Calu3 (cell line): ENCODE measurements around the gene LDLRAD4. TPM values are rescaled to one million over a fixed set of nuclear protein-coding genes. Genes with fewer than 3 reads are reported as not detected.

Experiments
- BruUV-seq: library from RNA; stranded (reverse); fragments of 400-500 nt; replicated peaks from 2 replicates; lab custom pipeline; 2021; lab: Mats Ljungman, UMichigan
- CTCF ChIA-PET: fragments of 300-600 bp; sonication (Branson Sonifier 250); formaldehyde crosslinking; loops from one replicate; lab custom pipeline; 2022; ENCODE audit warnings: antibody characterized with exemption; lab: Charles Lee
- DNase-seq: peaks from one replicate; pipeline ENCODE4 v3.0.0; 2022
- H3K27ac Mint-ChIP-seq: one replicate; pipeline ENCODE4 v1.8.0; 2022; ENCODE audit warnings: mixed read lengths; ENCODE audit not compliant: unreplicated experiment
- H3K27me3 Mint-ChIP-seq: one replicate; pipeline ENCODE4 v1.8.0; 2022; ENCODE audit warnings: mixed read lengths; ENCODE audit not compliant: unreplicated experiment
- H3K36me3 Mint-ChIP-seq: one replicate; pipeline ENCODE4 v1.8.0; 2022; ENCODE audit warnings: mild to moderate bottlenecking, moderate library complexity, mixed read lengths; ENCODE audit not compliant: insufficient read depth, unreplicated experiment
- H3K4me1 Mint-ChIP-seq: one replicate; pipeline ENCODE4 v1.8.0; 2022; ENCODE audit warnings: mild to moderate bottlenecking, low read depth, mixed read lengths; ENCODE audit not compliant: unreplicated experiment
- H3K4me3 Mint-ChIP-seq: one replicate; pipeline ENCODE4 v1.8.0; 2022; ENCODE audit warnings: mild to moderate bottlenecking, low read depth, moderate library complexity, mixed read lengths; ENCODE audit not compliant: unreplicated experiment
- H3K9me3 Mint-ChIP-seq: one replicate; pipeline ENCODE4 v1.8.0; 2022; ENCODE audit warnings: low read depth, mixed read lengths; ENCODE audit not compliant: unreplicated experiment
- intact Hi-C: fragments of 100-400 bp; cut with micrococcal nuclease; formaldehyde crosslinking; loops from one replicate; pipeline ENCODE4 v1.10.0; 2022; ENCODE audit not compliant: unreplicated experiment
- total RNA-seq: library from RNA; stranded (reverse); gene quantifications from 2 replicates; pipeline ENCODE4 v1.2.3, GENCODE V29; 2022
- TF ChIP-seq, protein P1 (sequence below): fragments of 200-600 bp; IDR thresholded peaks from one replicate; pipeline ENCODE4 v1.8.0; 2022; ENCODE audit warnings: antibody characterized with exemption; ENCODE audit not compliant: unreplicated experiment

The LDLRAD4 gene
- total RNA-seq, 1 experiment from 2014 or later = 0.50 TPM

DNA sequence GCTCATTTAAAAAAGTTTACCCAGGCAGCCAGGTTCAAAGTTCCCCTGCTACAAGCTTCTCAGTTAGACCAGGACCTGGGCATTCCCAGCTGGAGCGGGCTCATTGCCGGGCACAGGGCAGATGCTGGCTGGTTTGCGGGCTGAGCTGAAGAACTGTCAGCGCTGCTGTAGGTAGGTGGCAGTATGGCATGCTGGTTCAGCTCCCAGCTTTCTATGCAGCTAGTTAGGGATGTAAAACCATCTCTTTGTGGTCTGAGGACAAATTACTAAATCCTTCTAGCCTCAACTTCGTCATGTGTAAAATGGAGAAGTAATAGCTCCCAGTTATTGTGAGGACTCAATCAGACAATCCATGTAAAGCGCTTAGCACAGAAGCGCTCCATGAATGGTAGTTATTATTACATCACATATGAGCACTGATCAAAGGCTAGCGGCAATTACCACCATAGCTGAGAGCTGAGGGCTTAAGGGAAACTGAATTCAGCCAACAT is 2.4 kb upstream of the LDLRAD4 start:
- Mint-ChIP-seq H3K4me3 (peak overlapping the region; percentile 13), H3K27me3 (peaks cover 88% of the 10 kb centered on the region), H3K27ac (no peak overlapping the region), H3K9me3 (no peaks in the 10 kb centered on the region), H3K36me3 (peaks cover 6% of the 10 kb centered on the region), H3K4me1 (no peaks in the 10 kb centered on the region)
- TF ChIP-seq, protein P1, sequence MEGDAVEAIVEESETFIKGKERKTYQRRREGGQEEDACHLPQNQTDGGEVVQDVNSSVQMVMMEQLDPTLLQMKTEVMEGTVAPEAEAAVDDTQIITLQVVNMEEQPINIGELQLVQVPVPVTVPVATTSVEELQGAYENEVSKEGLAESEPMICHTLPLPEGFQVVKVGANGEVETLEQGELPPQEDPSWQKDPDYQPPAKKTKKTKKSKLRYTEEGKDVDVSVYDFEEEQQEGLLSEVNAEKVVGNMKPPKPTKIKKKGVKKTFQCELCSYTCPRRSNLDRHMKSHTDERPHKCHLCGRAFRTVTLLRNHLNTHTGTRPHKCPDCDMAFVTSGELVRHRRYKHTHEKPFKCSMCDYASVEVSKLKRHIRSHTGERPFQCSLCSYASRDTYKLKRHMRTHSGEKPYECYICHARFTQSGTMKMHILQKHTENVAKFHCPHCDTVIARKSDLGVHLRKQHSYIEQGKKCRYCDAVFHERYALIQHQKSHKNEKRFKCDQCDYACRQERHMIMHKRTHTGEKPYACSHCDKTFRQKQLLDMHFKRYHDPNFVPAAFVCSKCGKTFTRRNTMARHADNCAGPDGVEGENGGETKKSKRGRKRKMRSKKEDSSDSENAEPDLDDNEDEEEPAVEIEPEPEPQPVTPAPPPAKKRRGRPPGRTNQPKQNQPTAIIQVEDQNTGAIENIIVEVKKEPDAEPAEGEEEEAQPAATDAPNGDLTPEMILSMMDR = peak; percentile 58
- CTCF ChIA-PET = interaction anchor here (1.1 to 1.2 kb wide), 2 partner anchors 10 to 315 kb away, joined by 3 to 5 read pairs; no protein-coding TSS in a partner anchor
- peak; percentile 55 for DNase-seq
- no TSS peak for BruUV-seq
- intact Hi-C loops = loop anchor here (2.0 to 10.0 kb wide), 4 partner anchors 59 to 585 kb away; no protein-coding TSS in a partner anchor

DNA sequence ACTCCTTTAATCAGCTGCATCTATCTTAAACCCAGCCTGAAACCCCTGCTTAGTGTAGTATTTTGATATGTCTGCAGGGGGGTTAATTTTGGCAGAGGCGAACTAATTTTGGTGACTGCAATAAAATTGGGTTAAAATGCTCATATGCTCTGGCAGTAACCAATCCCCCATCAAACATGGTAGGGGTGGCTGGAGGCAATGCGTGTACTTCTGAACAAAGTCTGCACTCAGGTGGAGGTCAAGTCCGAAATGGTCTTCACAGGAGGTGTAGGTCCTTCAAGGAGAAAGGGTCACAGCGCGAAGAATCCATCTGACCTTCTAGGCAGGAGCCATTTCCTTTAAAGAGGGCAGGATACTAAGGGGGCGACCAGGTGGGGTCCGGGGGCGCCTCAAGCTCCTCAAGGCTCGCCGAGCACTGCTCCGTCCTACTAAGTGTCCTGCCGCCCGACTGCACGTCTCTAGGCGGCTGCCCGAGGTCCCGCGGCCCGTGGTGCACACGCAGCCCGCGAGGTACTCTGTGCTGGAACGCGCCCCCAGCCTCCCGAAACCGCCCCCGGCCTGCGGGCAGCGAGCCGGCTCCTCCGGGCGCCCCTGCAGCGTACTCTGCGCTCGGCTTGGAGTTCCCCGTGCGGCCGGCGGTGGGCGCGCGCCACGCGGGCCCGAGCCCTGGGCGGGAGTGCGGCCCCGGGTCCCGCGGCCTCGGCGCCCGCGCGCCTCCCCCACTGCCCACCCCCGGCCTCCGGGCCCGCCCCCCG is 1.7 kb upstream of the LDLRAD4 start:
- peaks cover 91% of the 10 kb centered on the region for H3K27me3 Mint-ChIP-seq
- H3K27ac Mint-ChIP-seq = no peak overlapping the region
- DNase-seq = peak; percentile 23
- H3K4me1 Mint-ChIP-seq = no peaks in the 10 kb centered on the region
- H3K36me3 Mint-ChIP-seq = peaks cover 6% of the 10 kb centered on the region
- CTCF ChIA-PET = interaction anchor here (1.2 kb wide), 1 partner anchor 314 kb away, joined by 5 read pairs; no protein-coding TSS in a partner anchor
- no TSS peak for BruUV-seq
- TF ChIP-seq, protein P1 = no peak
- no peaks in the 10 kb centered on the region for H3K9me3 Mint-ChIP-seq
- intact Hi-C loops = loop anchor here (2.0 to 10.0 kb wide), 4 partner anchors 58 to 584 kb away; no protein-coding TSS in a partner anchor
- H3K4me3 Mint-ChIP-seq = peak overlapping the region; percentile 13

DNA sequence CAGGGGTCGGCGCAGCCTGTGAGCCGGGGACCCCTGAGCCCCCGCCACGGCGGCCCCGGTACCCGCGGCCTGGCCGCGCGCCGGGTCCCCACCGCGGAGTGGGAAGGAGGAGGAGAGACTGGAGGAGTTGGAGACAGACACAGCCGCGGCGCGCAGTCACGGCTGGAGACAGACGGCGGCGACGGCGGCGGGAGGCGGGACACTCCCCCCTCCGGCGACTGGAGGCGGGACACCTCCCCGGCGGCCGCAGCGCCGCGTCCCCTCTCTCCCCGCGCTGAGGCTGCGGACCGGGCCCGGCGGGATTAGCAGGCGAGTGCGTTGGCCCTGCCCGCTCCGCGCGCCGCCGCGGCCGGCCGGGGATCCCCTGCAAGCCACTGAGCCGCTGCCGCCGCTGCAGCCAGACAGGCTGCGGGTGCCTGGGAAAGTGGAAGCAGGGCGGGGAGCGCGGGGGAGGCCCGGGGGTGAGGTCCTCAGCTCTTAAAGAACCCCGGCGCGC is 1.0 kb upstream of the LDLRAD4 start:
- peaks cover 91% of the 10 kb centered on the region for H3K27me3 Mint-ChIP-seq
- H3K4me3 Mint-ChIP-seq = peak overlapping the region; percentile 13

DNA sequence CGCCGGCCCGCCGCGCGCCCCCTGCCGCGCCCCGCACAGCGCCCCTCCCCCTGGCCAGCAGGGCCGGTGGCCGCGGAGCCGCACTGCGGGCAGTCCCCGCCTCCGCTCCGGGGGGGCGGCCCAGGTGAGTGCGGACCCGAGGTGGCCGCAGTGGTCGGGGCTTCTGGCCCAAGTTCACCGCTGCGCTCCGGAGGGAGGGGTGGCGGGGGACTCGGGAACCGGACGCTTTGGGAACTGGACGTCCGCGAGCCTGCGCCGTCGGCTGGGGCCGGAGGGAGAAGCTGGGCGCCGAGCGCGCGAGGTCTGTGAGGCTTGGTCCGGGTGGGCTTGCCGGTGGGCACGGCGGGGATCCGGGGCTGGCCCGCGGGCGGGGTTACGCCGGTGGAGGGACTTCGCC is 591 bp upstream of the LDLRAD4 start:
- Mint-ChIP-seq H3K36me3 (peaks cover 6% of the 10 kb centered on the region), H3K27me3 (peaks cover 91% of the 10 kb centered on the region), H3K9me3 (no peaks in the 10 kb centered on the region), H3K4me1 (no peaks in the 10 kb centered on the region), H3K4me3 (peak overlapping the region; percentile 13), H3K27ac (no peak overlapping the region)
- no TSS peak for BruUV-seq
- intact Hi-C loops = loop anchor here (2.0 to 10.0 kb wide), 4 partner anchors 57 to 583 kb away; no protein-coding TSS in a partner anchor
- CTCF ChIA-PET = no interaction called here
- no peak for DNase-seq
- TF ChIP-seq, protein P1 = no peak

More for the DNA sequence above, 1.0 kb upstream of the LDLRAD4 start:
- TF ChIP-seq, protein P1 = no peak
- no TSS peak for BruUV-seq
- Mint-ChIP-seq H3K9me3 (no peaks in the 10 kb centered on the region), H3K27ac (no peak overlapping the region), H3K36me3 (peaks cover 6% of the 10 kb centered on the region), H3K4me1 (no peaks in the 10 kb centered on the region)
- intact Hi-C loops = loop anchor here (2.0 to 10.0 kb wide), 4 partner anchors 57 to 583 kb away; no protein-coding TSS in a partner anchor
- peak; percentile 43 for DNase-seq
- CTCF ChIA-PET = no interaction called here
